DMS114 treated with DMSO at 0.1 percent for 48 hours (cell line): ENCODE data around the gene CBR4.

Source experiments
- DNase-seq: peaks from one replicate; lab custom pipeline; 2025; ENCODE audit not compliant: unreplicated experiment; lab: John Stamatoyannopoulos, UW

The CBR4 gene

GRCh38 chr4:169033660-169034059 lies 23.6 kb upstream of the CBR4 start:
- no peak for DNase-seq

GRCh38 chr4:169032883-169033645 lies 23.0 kb upstream of the CBR4 start:
- DNase-seq, result no peak

- DNase-seq, result no peak
Observed at GRCh38 chr4:169032194-169032593, 22.1 kb upstream of the CBR4 start.

GRCh38 chr4:169031392-169031791 lies 21.3 kb upstream of the CBR4 start:
- DNase-seq, result no peak

GRCh38 chr4:169030562-169030982 lies 20.5 kb upstream of the CBR4 start:
- no peak for DNase-seq

GRCh38 chr4:169029947-169030346 lies 19.9 kb upstream of the CBR4 start:
- DNase-seq, result no peak

GRCh38 chr4:169027663-169028062 lies 17.6 kb upstream of the CBR4 start:
- no peak for DNase-seq

GRCh38 chr4:169025184-169025583 lies 15.1 kb upstream of the CBR4 start:
- no peak for DNase-seq

- peak; percentile 14 for DNase-seq
Observed at GRCh38 chr4:169024762-169025161, 14.7 kb upstream of the CBR4 start.

GRCh38 chr4:169018406-169018805 lies 8.4 kb upstream of the CBR4 start:
- no peak for DNase-seq

- no peak for DNase-seq
Observed at GRCh38 chr4:169017971-169018370, 7.9 kb upstream of the CBR4 start.

GRCh38 chr4:169015186-169015623 lies 5.2 kb upstream of the CBR4 start:
- DNase-seq, result no peak

GRCh38 chr4:169014586-169014985 lies 4.5 kb upstream of the CBR4 start:
- DNase-seq, result no peak

- no peak for DNase-seq
Observed at GRCh38 chr4:169013396-169013795, 3.3 kb upstream of the CBR4 start.

- no peak for DNase-seq
Observed at GRCh38 chr4:169012049-169012448, 2.0 kb upstream of the CBR4 start.

GRCh38 chr4:169009286-169010124 lies 550 bp downstream of the CBR4 start:
- DNase-seq, result peak; percentile 41

- peak; percentile 7 for DNase-seq
Observed at GRCh38 chr4:169005453-169006099, 4.5 kb downstream of the CBR4 start.

GRCh38 chr4:169000315-169000714 lies 9.7 kb downstream of the CBR4 start:
- no peak for DNase-seq

- DNase-seq, result no peak
Observed at GRCh38 chr4:168999809-169000208, 10.2 kb downstream of the CBR4 start.

- no peak for DNase-seq
Observed at GRCh38 chr4:168998596-168998995, 11.5 kb downstream of the CBR4 start.

- DNase-seq, result no peak
Observed at GRCh38 chr4:168995537-168996295, 14.3 kb downstream of the CBR4 start.
